Fibroblast of the conjunctiva (primary cell): Measurements from ENCODE around the gene ZMAT5.

Experiments
- DNase-seq: peaks from one replicate; pipeline ENCODE4 v3.0.0-alpha.2; 2010; ENCODE audit warnings: low read depth

The ZMAT5 gene

DNA sequence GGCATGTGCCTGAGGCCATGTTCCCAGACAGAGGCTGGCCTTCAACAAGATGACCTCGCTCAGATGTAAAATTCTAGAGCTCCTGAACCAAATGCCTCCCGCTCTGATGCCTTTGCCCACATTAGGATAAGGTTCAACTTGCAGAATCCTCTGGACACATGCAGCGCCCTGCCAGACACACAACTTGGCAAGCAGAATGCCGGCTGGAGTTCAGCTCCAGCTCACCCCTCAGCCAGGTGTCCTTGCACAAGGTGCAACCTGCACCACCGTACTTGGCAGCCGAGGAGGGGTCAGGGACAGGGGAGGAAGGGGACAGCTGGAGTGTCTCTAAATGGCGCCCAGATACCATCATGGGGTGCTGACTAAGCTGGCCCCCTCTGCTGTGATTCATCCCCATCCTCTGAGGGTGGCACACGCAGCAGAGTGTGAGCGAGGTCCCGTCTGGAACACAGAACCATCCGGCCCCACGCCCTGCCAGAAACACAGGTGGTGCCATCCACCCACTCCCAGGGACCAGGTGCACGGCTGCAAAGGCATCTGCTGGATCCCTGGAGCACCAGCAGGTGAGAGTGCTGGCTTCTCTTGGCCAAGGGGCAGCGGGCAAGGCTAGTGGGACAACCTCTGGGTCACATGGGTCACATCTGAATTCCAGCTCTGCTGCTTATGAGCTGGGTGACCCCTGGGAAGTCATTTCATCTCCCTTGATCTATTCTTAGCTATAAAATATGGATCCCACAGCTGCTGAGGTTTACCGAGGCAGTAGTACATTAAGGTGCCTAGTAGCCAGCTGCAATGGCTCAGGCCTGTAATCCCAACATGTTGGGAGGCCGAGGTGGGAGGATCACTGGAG lies 12.8 kb downstream of the ZMAT5 start:
- no peak for DNase-seq

- DNase-seq: no peak
These were observed 15.1 kb downstream of the ZMAT5 start for GRCh38 chr22:29751669-29752068.

DNA sequence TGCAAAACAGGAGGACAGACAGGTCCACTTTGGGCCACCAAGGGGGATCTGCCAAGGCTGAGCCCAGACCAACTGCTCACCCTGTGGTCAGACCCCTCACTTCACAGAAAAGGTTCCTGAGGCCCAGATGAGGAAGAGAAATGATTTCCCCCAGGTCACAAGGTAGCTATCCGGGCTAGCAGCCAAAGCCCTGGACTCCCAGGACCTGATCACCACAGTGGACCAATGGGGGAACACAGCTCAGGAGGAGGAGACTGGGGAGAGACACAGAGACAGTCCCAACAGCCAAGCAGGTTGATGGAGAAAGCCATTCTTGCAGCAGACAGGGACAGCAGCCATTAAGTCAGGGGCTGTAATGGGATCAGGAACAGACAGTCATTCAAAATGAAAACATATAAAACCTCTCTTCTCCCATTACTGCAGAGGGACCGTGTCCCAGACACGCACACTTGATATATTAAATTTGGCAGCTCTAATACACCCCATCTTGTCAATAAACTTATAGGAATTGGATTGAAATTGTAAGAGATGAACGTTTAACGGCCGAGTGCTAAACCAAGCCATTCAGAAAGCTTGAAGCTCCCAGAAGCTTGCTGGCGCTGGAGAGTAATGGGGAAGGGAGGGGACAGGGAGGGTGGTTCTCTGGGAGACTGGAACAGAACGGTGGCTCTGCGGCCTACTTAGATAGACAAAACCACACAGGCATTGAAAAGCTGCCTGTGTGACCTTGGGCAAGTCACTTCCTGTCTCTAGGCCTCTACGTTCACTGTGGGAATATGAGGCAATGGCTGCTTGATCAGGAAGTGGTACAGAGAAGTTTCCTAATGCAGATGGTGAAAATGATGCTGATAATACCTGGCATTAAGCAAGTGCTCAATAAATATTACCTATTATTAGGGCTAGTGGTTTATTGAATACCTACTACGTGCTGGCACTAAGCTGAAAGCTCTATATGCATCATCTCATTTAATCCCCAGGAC lies 16.0 kb downstream of the ZMAT5 start:
- DNase-seq: no peak

GRCh38 chr22:29750029-29750428 lies 16.8 kb downstream of the ZMAT5 start:
- DNase-seq: no peak

- DNase-seq: no peak
These were observed 18.4 kb downstream of the ZMAT5 start for GRCh38 chr22:29748248-29748893.

- no peak for DNase-seq
These were observed 19.0 kb downstream of the ZMAT5 start for GRCh38 chr22:29747832-29748231.

DNA sequence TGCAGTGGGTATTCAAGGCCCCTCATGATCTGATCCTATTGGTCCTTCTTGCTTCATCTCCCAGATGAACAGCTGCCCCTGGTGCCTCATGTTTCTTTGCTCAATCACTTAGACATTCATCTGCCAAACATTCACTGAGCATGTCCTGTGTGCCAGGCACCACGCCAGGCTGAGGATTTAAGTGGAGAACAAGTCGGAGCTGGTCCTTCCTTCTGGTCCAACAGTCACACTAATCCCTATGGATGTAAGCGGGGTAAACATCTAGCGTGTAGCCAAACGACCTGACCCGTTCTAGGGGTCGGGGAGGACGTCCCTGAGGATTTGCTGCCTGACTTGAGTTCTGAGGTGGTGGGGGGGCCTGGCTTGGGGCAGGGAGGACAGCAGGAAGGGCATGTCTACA lies 21.9 kb downstream of the ZMAT5 start:
- peak; percentile 75 for DNase-seq

DNA sequence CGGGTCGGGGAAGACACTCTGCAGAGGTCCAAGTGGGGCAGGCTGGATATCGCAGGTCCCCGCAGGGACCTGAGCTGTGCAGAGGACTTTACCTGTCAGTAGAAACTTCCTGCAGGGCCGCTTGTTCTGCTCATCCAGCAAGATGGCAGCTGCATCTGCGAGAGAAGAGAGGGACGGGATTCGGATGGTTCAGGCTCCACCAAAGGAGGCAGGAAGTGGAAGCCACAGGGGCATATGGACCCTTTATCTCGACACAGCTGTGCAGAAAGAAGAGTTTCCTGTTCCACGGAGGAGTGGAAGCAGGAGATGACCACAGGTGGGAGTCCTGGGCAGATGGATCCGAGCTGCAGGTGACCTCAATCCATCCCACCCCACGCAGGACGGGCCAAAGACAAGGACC lies 24.5 kb downstream of the ZMAT5 start:
- no peak for DNase-seq

DNA sequence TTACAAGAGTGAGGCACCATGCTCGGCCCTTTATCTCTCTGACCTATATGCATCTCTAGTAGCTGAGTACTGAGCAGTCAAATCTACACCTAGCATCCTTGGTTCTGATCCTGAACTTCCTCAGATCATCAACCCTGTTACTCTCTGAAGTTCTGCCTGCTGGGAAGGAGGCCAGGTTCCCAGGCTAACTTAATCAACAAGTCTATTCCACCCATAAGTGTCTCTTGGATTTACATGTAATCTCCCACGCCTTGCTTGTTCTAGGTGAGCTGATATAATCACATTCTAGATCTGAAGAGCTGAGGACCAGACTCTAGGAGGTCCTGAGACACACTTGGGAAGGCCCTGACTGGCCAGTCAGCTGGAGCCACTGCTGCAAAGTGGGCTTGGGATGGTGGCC lies 24.9 kb downstream of the ZMAT5 start:
- DNase-seq: no peak

DNA sequence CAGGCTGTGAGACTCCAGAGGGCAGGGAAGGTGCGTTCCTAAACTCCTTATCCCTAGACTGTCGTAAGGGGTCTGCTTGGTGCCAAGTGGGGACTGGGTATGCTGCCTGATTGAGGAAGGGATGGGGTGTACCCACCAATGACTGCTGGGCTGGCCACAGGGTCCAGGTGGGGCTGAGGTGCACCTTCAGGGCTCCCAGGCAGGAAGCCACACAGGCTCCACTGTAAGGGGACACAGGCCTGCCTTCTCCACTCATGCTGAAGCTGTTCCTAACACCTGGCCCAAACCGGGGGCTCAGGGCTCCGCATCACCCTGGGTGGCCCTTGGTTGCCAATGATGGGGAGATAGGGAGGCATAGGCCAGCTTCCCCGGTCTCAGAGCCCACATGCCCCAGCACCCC lies 26.6 kb downstream of the ZMAT5 start:
- DNase-seq: no peak

- no peak for DNase-seq
These were observed 27.4 kb downstream of the ZMAT5 start for GRCh38 chr22:29739346-29739875.

GRCh38 chr22:29738118-29738815 lies 28.5 kb downstream of the ZMAT5 start:
- DNase-seq: no peak

DNA sequence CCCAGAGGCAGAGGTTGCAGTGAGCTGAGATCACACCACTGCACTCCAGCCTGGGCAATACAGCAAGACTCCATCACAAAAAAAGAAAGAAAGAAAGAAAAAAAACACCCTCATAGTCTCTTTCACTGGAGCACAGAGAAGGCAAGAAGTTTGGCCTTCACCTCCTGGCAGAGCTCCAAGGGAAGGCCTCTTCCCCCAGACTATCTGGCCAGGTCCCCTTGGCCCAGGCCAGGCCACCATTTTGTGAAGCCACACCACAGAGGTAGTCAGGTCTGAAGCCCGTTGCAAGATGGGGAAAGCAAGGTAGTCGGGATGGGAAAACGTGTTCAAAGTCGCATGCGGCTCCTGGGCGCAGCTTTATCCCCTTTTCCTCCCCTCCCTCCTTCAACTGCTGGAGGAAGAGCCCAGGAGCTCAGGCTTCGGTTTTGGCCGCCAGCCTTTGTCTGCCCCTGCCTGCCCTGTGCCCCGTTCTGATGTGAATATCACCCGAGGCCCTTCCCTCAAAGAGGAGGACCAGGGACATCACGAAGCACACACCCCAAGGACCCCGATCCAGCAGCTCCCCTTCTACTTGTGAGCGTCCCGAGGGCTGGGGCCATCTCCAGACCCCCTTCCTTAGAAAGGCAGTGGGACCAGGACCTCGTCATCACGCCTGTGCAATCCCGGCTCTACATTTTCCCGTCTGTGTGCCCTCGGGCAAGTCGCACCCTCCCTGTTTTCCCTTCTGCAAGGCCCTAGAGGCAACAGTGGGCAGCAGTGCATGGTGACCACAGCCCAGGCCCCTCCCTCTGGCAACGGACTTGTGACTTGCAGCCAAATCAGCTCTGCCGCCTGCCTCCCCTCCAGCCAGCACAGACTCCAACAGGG lies 29.3 kb downstream of the ZMAT5 start:
- DNase-seq: no peak

DNA sequence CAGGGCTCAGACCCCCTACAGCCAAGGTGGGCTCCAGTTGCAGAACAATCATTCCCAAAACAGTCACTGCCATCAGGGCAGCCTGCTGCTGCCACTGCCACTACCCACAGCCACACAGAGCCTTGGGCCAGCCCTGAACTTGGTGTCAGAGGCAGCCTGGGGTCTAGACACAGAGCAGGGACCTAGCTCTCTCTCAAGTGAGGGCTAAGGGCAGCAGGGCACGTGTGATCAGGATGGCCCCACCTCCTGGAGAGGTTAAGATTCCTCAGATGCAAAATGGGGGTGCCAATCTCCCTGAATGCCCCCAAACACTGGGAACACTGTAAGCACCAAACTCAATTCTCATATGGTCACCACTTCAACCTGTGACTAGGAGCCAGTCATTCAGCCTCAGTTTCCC lies 31.4 kb downstream of the ZMAT5 start:
- no peak for DNase-seq

- DNase-seq: no peak
These were observed 32.0 kb downstream of the ZMAT5 start for GRCh38 chr22:29734838-29735237.

DNA sequence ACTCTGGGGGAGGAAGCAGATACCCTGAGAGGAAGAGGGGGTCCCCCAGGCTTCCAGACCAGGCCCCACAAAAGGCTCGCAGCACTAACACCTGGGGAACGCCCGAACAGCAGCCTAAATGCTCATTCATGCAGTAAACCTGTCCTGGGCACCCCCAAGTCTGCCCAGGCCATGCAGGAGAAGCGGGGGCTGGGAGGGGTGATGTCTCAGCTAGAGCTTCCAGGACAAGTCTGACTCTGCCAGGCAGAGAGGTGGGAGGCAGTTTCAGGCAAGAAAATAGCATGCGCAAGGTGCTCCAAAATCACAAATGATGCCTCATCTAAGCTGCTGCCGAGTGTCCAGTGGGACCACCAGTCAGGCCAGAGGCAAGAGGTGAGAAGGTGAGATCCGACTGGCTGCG lies 32.4 kb downstream of the ZMAT5 start:
- DNase-seq: no peak

- DNase-seq: no peak
These were observed 33.2 kb downstream of the ZMAT5 start for GRCh38 chr22:29733362-29734201.

DNA sequence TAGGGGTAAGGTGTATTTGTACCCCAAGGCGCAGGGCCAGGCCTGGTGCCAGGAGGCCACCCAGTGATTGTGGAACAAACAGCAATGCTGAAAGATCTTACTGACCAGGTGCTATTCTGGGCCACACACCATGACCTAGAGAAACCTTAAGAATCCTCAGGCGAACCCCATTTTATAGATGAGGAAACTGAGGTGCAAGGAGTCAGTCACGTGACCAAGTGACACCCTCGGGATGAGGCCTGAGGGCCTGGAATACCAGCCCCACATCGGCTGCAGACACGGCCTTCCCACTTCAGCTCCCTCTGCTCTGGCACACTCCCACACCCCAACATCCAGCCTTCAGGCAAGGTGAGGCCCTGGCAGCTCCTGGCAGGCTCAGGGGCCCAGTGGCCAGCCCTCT lies 33.9 kb downstream of the ZMAT5 start:
- no peak for DNase-seq

- no peak for DNase-seq
These were observed 35.6 kb downstream of the ZMAT5 start for GRCh38 chr22:29731058-29731850.
